Upper lobe of right lung (tissue), 1 donor: ENCODE measurements around the gene RUSF1. TPM values are rescaled to one million over a fixed set of nuclear protein-coding genes. Genes with fewer than 3 reads are reported as not detected.
A peak's percentile ranks its signal among the peaks of the same experiment; 100 is the strongest.

Source experiments
- ATAC-seq: fragments of 200-7000 bp; cut with Tn5 transposase; one replicate; pipeline ENCODE4 v1.9.1; 2020; ENCODE audit warnings: mild to moderate bottlenecking, moderate library complexity
- DNase-seq: peaks from one replicate; pipeline ENCODE4 v3.0.0-alpha.2; 2020
- H3K27ac ChIP-seq: fragments of 200-600 bp; one replicate; pipeline ENCODE4 v1.8.0; 2022
- H3K27me3 ChIP-seq: fragments of 200-600 bp; one replicate; pipeline ENCODE4 v1.8.0; 2022; ENCODE audit warnings: mild to moderate bottlenecking
- H3K36me3 ChIP-seq: fragments of 200-600 bp; one replicate; pipeline ENCODE4 v1.8.0; 2022
- H3K4me1 ChIP-seq: fragments of 200-600 bp; one replicate; pipeline ENCODE4 v1.8.0; 2022
- H3K4me3 ChIP-seq: fragments of 200-600 bp; one replicate; pipeline ENCODE4 v1.8.0; 2022; ENCODE audit warnings: mild to moderate bottlenecking
- H3K9me3 ChIP-seq: fragments of 200-600 bp; one replicate; pipeline ENCODE4 v1.8.0; 2022
- intact Hi-C: fragments of 100-400 bp; cut with DNase I; formaldehyde crosslinking; loops from one replicate; pipeline ENCODE4 v1.11.0; 2022
- total RNA-seq: library from RNA; stranded (reverse); fragmentation: NEBNext Ultra II Directional; extraction: Animal tissue kit (Norgen Biotek cat#: 25700); gene quantifications from one replicate; pipeline ENCODE4 v1.2.1, GENCODE V29; 2021
- TF ChIP-seq, protein P1 (sequence below): fragments of 200-600 bp; IDR thresholded peaks from one replicate; pipeline ENCODE4 v1.8.0; 2022; ENCODE audit warnings: antibody characterized with exemption
- donor health status: DM: no; HTN: yes; CAD: no; lungs with severe emphysema.

The RUSF1 gene
- total RNA-seq, 1 donor from 2014 or later, result 62.8 TPM

DNA sequence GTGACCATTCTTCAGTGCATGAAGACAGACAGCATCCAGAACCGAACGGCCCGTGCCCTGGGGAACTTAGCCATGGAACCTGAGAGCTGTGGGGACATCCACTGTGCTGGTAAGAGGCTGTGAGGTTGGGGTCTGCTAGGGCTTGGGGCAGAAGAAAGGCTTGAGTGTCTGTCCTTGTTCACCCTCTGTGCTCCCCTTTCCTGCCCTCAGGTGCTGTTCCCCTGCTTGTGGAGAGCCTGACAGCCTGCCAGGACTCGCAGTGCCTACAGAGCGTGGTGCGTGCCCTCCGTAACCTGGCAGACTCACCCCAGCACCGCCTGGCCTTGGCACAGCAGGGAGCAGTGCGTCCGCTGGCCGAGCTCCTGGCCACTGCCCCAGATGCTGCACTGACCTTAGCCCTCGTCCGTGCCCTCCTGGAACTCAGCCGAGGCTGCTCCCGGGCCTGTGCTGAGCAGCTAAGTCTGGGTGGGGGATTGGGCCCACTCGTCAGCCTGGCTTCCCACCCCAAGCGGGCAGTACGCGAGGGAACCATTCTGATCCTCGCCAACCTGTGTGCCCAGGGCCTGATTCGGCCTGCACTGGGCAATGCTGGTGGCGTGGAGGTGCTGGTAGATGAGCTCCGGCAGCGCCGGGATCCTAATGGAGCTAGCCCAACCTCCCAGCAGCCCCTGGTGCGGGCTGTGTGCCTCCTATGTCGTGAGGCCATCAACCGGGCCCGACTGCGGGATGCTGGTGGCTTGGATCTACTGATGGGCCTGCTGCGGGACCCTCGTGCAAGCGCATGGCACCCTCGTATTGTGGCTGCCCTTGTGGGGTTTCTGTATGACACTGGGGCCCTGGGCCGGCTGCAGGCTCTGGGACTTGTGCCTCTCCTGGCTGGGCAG lies 46.0 kb downstream of the RUSF1 start:
- intact Hi-C loops, result no loop called here
- Histone ChIP-seq H3K27ac (no peak overlapping the region), H3K9me3 (no peaks in the 10 kb centered on the region), H3K27me3 (no peaks in the 10 kb centered on the region), H3K4me3 (no peak overlapping the region), H3K4me1 (peaks cover 20% of the 10 kb centered on the region), H3K36me3 (peaks cover 29% of the 10 kb centered on the region)
- TF ChIP-seq, protein P1, sequence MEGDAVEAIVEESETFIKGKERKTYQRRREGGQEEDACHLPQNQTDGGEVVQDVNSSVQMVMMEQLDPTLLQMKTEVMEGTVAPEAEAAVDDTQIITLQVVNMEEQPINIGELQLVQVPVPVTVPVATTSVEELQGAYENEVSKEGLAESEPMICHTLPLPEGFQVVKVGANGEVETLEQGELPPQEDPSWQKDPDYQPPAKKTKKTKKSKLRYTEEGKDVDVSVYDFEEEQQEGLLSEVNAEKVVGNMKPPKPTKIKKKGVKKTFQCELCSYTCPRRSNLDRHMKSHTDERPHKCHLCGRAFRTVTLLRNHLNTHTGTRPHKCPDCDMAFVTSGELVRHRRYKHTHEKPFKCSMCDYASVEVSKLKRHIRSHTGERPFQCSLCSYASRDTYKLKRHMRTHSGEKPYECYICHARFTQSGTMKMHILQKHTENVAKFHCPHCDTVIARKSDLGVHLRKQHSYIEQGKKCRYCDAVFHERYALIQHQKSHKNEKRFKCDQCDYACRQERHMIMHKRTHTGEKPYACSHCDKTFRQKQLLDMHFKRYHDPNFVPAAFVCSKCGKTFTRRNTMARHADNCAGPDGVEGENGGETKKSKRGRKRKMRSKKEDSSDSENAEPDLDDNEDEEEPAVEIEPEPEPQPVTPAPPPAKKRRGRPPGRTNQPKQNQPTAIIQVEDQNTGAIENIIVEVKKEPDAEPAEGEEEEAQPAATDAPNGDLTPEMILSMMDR, result no peak
- DNase-seq (peak; percentile 64), ATAC-seq (no peak)

DNA sequence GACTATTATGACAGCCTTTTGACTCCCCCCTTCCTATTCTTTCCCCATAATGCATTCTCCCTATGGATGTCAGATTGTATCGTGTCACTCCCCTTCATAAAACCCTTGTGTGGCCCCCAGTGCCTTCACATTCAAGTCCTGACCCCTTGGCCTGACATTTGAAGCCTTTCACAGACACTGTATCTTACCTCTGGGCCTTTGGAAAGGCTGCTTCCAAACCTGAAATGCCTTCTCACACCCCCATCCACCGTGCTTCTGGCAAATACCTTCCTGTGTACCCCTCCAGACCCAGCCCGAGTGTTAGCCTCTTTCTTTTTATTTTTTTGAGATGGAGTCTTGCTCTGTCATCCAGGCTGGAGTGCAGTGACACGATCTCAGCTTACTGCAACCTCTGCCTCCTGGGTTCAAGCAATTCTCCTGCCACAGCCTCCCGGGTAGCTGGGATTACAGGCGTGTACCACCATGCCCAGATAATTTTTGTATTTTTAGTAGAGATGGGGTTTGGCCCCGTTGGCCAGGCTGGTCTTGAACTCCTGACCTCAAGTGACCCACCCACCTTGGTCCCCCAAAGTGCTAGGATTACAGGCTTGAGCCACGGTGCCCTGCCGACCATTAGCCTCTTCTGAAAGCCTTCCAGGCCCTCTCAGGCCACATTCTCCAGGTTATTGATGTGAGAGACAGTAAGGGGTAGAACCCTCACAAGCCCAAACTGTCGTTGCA lies 46.8 kb downstream of the RUSF1 start:
- intact Hi-C loops, result no loop called here
- ATAC-seq (no peak), DNase-seq (peak; percentile 48)
- Histone ChIP-seq H3K4me1 (peaks cover 28% of the 10 kb centered on the region), H3K36me3 (peaks cover 29% of the 10 kb centered on the region), H3K27ac (no peak overlapping the region), H3K27me3 (no peaks in the 10 kb centered on the region), H3K9me3 (no peaks in the 10 kb centered on the region), H3K4me3 (no peak overlapping the region)
- TF ChIP-seq, protein P1, result no peak

DNA sequence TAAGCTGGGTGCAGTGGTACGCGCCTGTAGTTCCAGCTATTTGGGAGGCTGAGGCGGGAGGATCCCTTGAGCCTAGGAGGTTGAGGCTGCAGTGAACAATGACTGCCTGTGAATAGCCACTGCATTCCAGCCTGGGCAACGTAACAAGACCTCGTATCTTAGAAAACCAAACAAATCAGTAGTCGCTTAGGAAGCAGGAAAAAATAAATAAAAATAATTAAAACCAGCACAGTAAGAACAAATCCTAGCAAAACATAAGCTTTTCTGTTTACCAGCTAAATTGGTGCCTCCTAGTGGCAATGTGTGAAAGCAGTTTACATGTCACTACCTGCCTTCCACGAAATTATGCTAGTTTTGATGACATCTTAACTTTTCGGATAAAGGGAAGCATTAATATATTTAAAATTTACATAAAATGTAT lies 47.6 kb downstream of the RUSF1 start:
- no peaks in the 10 kb centered on the region for H3K27me3 ChIP-seq
- peaks cover 29% of the 10 kb centered on the region for H3K36me3 ChIP-seq
- TF ChIP-seq, protein P1, result peak; percentile 65
- H3K9me3 ChIP-seq, result no peaks in the 10 kb centered on the region
- peaks cover 36% of the 10 kb centered on the region for H3K4me1 ChIP-seq
- H3K27ac ChIP-seq, result peak overlapping the region; percentile 100
- DNase-seq (peak; percentile 37), ATAC-seq (no peak)
- intact Hi-C loops, result no loop called here
- peak overlapping the region; percentile 94 for H3K4me3 ChIP-seq

GRCh38 chr16:31459687-31460581 lies 48.3 kb downstream of the RUSF1 start:
- ATAC-seq (peak; percentile 93), DNase-seq (peak; percentile 100)
- Histone ChIP-seq H3K27me3 (no peaks in the 10 kb centered on the region), H3K4me3 (peak overlapping the region; percentile 94), H3K36me3 (peaks cover 27% of the 10 kb centered on the region), H3K4me1 (peaks cover 41% of the 10 kb centered on the region), H3K9me3 (no peaks in the 10 kb centered on the region), H3K27ac (peak overlapping the region; percentile 100)
- intact Hi-C loops, result no loop called here
- TF ChIP-seq, protein P1, result no peak
